Activated CD8-positive, alpha-beta T cell treated with anti-CD3 and anti-CD28 coated beads, Interleukin-2, amount 10 ng/mL, durations not matched to agents 7 days and 5 days (primary cell): ENCODE data around the gene MYO1H. TPM values are rescaled to one million over a fixed set of nuclear protein-coding genes. Genes with fewer than 3 reads are reported as not detected.

Experiments
- ATAC-seq: fragments of 150-1000 bp; cut with Tn5 transposase; one replicate; pipeline ENCODE4 v1.10.0; 2021; ENCODE audit warnings: moderate library complexity
- CTCF ChIA-PET: fragments of 350-600 bp; sonication (Branson Sonifier 250); formaldehyde crosslinking; loops from one replicate; lab custom pipeline; 2021; ENCODE audit warnings: antibody characterized with exemption; lab: Charles Lee
- POLR2A ChIA-PET: fragments of 350-600 bp; sonication (Branson Sonifier 250); formaldehyde crosslinking; loops from one replicate; lab custom pipeline; 2021; ENCODE audit warnings: antibody characterized with exemption; lab: Charles Lee
- DNase-seq: peaks from one replicate; pipeline ENCODE4 v3.0.0-alpha.2; 2020
- H3K27ac Mint-ChIP-seq: one replicate; pipeline ENCODE4 v1.8.0; 2021; ENCODE audit warnings: mild to moderate bottlenecking, mixed read lengths
- H3K27me3 Mint-ChIP-seq: one replicate; pipeline ENCODE4 v1.8.0; 2021; ENCODE audit warnings: low read depth, mixed read lengths
- H3K36me3 Mint-ChIP-seq: one replicate; pipeline ENCODE4 v1.8.0; 2021; ENCODE audit warnings: low read depth, mixed read lengths
- H3K4me1 Mint-ChIP-seq: one replicate; pipeline ENCODE4 v1.8.0; 2021; ENCODE audit warnings: low read depth, mixed read lengths
- H3K4me3 Mint-ChIP-seq: one replicate; pipeline ENCODE4 v1.8.0; 2021; ENCODE audit warnings: mild to moderate bottlenecking, mixed read lengths
- H3K9me3 Mint-ChIP-seq: one replicate; pipeline ENCODE4 v1.8.0; 2022; ENCODE audit warnings: mixed read lengths; ENCODE audit not compliant: insufficient read depth
- total RNA-seq, 2 experiments: library from RNA; stranded (reverse); gene quantifications; one replicate each; pipeline ENCODE4 v1.2.3, GENCODE V29; 2021

MYO1H gene
- total RNA-seq, 2 experiments from 2014 or later: not detected

DNA sequence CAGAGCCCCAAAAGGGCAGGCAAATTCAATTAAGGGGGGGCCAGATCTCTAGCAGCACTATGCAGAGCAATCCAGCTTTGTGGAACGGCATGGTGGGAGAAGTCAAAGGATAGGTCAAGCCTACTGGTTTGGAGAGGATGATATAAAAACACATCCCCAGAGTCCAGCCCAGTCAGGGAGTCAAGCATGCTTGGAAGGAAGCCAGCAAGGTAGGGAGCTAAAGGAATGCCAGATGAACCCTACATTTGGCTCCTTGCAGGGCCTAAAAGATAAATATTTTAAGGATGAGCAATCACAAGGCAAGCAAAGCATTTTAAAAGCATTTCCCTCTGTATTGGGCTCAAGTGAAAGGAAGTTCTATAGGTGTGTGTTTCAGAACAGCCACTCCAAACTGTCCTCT is 108.0 kb downstream of the MYO1H start:
- DNase-seq (no peak), ATAC-seq (no peak)
- peaks cover 4% of the 10 kb centered on the region for H3K4me1 Mint-ChIP-seq
- POLR2A ChIA-PET: no interaction called here
- peaks cover 42% of the 10 kb centered on the region for H3K36me3 Mint-ChIP-seq
- H3K9me3 Mint-ChIP-seq: no peaks in the 10 kb centered on the region
- H3K4me3 Mint-ChIP-seq: no peak overlapping the region
- no peaks in the 10 kb centered on the region for H3K27me3 Mint-ChIP-seq
- CTCF ChIA-PET: interaction anchor here (1.4 kb wide), 1 partner anchor 23 kb away, joined by 8 read pairs; no protein-coding TSS in a partner anchor
- no peak overlapping the region for H3K27ac Mint-ChIP-seq

- Mint-ChIP-seq H3K9me3 (no peaks in the 10 kb centered on the region), H3K4me1 (peaks cover 26% of the 10 kb centered on the region), H3K36me3 (peaks cover 35% of the 10 kb centered on the region), H3K27me3 (no peaks in the 10 kb centered on the region), H3K4me3 (no peak overlapping the region), H3K27ac (no peak overlapping the region)
- ATAC-seq (no peak), DNase-seq (no peak)
- ChIA-PET POLR2A (no interaction called here), CTCF (interaction anchor here (1.3 kb wide), 1 partner anchor 60 kb away, joined by 3 read pairs; no protein-coding TSS in a partner anchor)
These were observed 110.4 kb downstream of the MYO1H start for GRCh38 chr12:109458086-109458485.

DNA sequence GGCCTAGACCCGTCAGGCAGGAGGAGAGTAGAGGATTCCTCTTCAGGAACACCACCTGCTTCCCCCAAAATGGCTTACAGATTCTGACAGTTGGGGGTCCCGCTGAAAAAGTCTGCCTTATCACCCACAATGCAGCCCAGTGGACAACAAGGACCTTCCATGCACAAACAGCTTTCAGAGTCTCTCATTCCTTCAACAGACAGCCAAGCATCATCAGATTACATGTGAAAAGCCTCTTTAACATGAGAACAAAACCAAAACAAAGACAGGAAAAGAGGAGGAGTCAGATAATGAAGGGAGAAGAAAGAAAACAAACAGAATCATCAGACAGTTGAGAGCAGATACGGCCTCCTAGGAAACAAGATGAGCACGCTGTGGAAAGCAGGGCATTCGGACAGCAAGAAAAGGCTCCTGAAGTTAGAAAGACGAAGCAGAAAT is 111.1 kb downstream of the MYO1H start:
- H3K4me1 Mint-ChIP-seq: peaks cover 33% of the 10 kb centered on the region
- H3K4me3 Mint-ChIP-seq: no peak overlapping the region
- ChIA-PET POLR2A (no interaction called here), CTCF (interaction anchor here (0.7 kb wide), 1 partner anchor 25 kb away, joined by 3 read pairs; no protein-coding TSS in a partner anchor)
- no peaks in the 10 kb centered on the region for H3K27me3 Mint-ChIP-seq
- no peaks in the 10 kb centered on the region for H3K9me3 Mint-ChIP-seq
- peaks cover 38% of the 10 kb centered on the region for H3K36me3 Mint-ChIP-seq
- DNase-seq: no peak
- H3K27ac Mint-ChIP-seq: peak overlapping the region; percentile 39
- ATAC-seq: no peak

GRCh38 chr12:109459247-109459646 is 111.5 kb downstream of the MYO1H start:
- POLR2A ChIA-PET: no interaction called here

GRCh38 chr12:109460538-109460937 is 112.8 kb downstream of the MYO1H start:
- Mint-ChIP-seq H3K4me1 (peaks cover 39% of the 10 kb centered on the region), H3K4me3 (no peak overlapping the region), H3K27me3 (no peaks in the 10 kb centered on the region), H3K36me3 (peaks cover 29% of the 10 kb centered on the region), H3K9me3 (no peaks in the 10 kb centered on the region), H3K27ac (peak overlapping the region; percentile 78)
- ATAC-seq (no peak), DNase-seq (no peak)
- ChIA-PET CTCF (interaction anchor here (3.7 kb wide), 1 partner anchor 28 kb away, joined by 23 read pairs; no protein-coding TSS in a partner anchor), POLR2A (interaction anchor here (1.1 kb wide), 1 partner anchor 17 kb away, joined by 3 read pairs; the partner anchor contains the start of genes KCTD10 and UBE3B)

More at GRCh38 chr12:109459247-109459646, 111.5 kb downstream of the MYO1H start:
- peaks cover 34% of the 10 kb centered on the region for H3K36me3 Mint-ChIP-seq
- no peaks in the 10 kb centered on the region for H3K9me3 Mint-ChIP-seq
- DNase-seq (no peak), ATAC-seq (no peak)
- no peak overlapping the region for H3K27ac Mint-ChIP-seq
- H3K4me3 Mint-ChIP-seq: no peak overlapping the region
- H3K4me1 Mint-ChIP-seq: peaks cover 38% of the 10 kb centered on the region
- H3K27me3 Mint-ChIP-seq: no peaks in the 10 kb centered on the region
- CTCF ChIA-PET: interaction anchor here (0.7 kb wide), 1 partner anchor 26 kb away, joined by 3 read pairs; no protein-coding TSS in a partner anchor

DNA sequence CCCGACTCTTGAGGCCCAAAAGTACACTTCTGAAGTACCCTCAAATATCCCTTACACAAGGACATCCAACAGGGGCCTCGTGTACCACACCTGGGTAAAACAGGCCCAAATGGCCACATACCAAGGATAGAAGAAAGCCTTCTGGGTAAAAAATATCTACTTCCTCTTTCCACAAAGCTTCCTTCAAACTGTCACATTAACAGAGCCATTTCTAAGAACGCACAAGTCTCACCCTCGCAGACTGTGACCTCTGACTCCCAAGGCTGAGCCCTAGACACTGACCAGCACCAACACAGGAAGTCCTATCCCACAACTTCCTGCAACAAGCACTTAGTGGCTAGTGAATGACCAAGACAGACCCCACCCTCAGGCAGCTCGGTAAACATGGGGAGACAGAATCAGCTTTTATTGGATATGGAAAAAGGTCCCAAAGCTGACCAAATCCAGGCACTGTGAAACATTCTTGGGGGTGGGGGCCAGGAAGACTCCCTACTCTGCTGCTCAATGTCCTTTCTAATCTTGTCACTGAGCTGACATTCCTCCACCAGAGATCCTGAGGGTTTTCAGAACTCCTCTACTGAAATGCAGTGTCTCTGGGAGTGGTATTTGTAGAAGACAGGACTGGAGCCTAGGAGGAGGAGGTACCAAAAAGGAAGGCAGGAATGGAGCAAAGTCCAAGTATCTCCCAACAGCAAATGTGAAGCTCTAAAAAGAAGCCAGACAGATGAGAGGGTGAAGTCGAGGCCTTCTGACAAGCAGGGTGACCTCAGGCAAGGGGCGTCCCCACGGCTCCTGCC is 113.5 kb downstream of the MYO1H start:
- H3K27ac Mint-ChIP-seq: peak overlapping the region; percentile 78
- no peak for ATAC-seq
- H3K4me1 Mint-ChIP-seq: peaks cover 39% of the 10 kb centered on the region
- no peak for DNase-seq
- CTCF ChIA-PET: interaction anchor here (1.4 to 3.7 kb wide), 2 partner anchors 28 to 33 kb away, joined by 6 to 23 read pairs; no protein-coding TSS in a partner anchor
- POLR2A ChIA-PET: interaction anchor here (1.1 kb wide), 1 partner anchor 16 kb away, joined by 3 read pairs; the partner anchor contains the start of genes KCTD10 and UBE3B
- H3K27me3 Mint-ChIP-seq: no peaks in the 10 kb centered on the region
- no peak overlapping the region for H3K4me3 Mint-ChIP-seq
- H3K36me3 Mint-ChIP-seq: peaks cover 24% of the 10 kb centered on the region
- H3K9me3 Mint-ChIP-seq: no peaks in the 10 kb centered on the region

DNA sequence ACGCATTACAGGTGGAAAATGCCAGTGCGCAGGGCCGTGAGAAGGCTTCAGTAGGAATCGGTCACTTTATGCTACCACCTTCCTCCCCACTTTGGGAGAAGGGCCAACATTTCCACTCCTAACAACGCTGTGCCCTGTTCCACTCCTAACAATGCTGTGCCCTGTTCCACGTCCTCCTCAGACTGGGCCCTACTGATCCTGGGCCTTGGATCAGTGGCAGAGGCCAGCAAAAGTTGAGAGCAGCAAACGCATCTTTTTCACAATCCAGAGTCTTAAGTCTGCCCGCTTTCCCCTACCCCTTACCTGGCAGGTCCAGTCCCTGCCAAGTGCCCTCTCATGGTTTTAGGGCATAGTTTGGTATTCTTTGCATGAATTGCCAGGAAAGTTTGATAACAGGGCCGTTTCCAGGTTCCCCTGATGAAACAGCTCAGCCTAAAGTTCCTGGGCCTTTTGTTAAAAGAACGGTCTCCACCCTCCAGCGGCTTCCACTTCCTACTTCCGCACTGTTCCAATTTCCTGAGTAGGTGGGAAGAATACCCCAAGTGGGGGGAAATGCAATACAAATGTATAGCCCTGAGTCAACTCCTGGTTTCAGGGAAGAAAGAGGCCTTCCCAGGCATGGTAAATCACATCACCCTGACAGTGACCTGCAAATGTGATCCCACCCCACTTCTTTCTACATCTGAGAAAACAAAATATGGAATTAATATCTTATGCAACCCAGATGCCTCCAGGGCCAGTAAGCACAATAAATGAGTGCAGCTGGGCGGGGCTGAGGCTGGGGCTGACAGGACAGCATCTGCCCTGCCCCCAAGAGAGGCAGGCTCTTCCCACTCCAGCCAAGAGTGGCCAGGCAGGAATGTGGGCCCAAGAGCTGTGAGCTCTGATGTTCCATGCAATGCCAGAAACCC is 114.4 kb downstream of the MYO1H start:
- H3K4me1 Mint-ChIP-seq: peaks cover 39% of the 10 kb centered on the region
- peak overlapping the region; percentile 83 for H3K27ac Mint-ChIP-seq
- CTCF ChIA-PET: interaction anchor here (1.4 to 3.7 kb wide), 2 partner anchors 29 to 34 kb away, joined by 6 to 23 read pairs; no protein-coding TSS in a partner anchor
- no peaks in the 10 kb centered on the region for H3K9me3 Mint-ChIP-seq
- no peak for ATAC-seq
- H3K4me3 Mint-ChIP-seq: no peak overlapping the region
- POLR2A ChIA-PET: no interaction called here
- no peak for DNase-seq
- H3K27me3 Mint-ChIP-seq: no peaks in the 10 kb centered on the region
- peaks cover 18% of the 10 kb centered on the region for H3K36me3 Mint-ChIP-seq

GRCh38 chr12:109462868-109463692 is 115.4 kb downstream of the MYO1H start:
- peak overlapping the region; percentile 83 for H3K27ac Mint-ChIP-seq
- CTCF ChIA-PET: interaction anchor here (1.2 to 3.7 kb wide), 3 partner anchors 11 to 30 kb away, joined by 4 to 23 read pairs (median 5); no protein-coding TSS in a partner anchor
- H3K9me3 Mint-ChIP-seq: no peaks in the 10 kb centered on the region
- H3K4me3 Mint-ChIP-seq: peak overlapping the region; percentile 13
- ATAC-seq: peak; percentile 54
- no peaks in the 10 kb centered on the region for H3K27me3 Mint-ChIP-seq
- no peak for DNase-seq
- peaks cover 14% of the 10 kb centered on the region for H3K36me3 Mint-ChIP-seq
- POLR2A ChIA-PET: interaction anchor here (1.2 to 1.4 kb wide), 2 partner anchors 14 to 16 kb away, joined by 3 to 8 read pairs; partner anchors contain the start of genes KCTD10 and UBE3B
- H3K4me1 Mint-ChIP-seq: peaks cover 39% of the 10 kb centered on the region

DNA sequence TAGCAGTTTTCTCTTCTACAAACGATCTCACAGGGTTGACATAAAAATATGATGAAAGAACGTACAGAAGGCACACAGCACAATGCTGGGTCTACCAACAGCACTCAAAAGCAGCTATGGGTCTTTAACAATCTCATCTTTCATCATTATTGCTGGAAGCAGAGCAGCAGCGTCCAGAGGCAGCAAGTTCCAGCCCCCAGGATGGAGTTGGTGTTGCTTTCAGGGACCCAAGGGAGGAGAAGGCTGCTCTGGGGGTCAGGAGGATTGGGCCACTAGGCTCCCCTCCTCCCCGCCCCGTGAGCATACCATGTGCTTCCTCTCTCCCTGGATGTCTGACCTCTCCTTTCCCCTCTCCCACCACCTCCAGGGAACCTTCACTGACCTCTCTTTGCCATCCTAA is 116.1 kb downstream of the MYO1H start:
- Mint-ChIP-seq H3K27ac (peak overlapping the region; percentile 83), H3K27me3 (no peaks in the 10 kb centered on the region), H3K36me3 (peaks cover 17% of the 10 kb centered on the region), H3K4me1 (peaks cover 42% of the 10 kb centered on the region), H3K4me3 (peak overlapping the region; percentile 5), H3K9me3 (no peaks in the 10 kb centered on the region)
- DNase-seq (no peak), ATAC-seq (peak; percentile 7)
- ChIA-PET CTCF (interaction anchor here (1.2 to 3.7 kb wide), 3 partner anchors 10 to 31 kb away, joined by 4 to 23 read pairs (median 5); no protein-coding TSS in a partner anchor), POLR2A (interaction anchor here (1.2 to 1.4 kb wide), 2 partner anchors 13 to 15 kb away, joined by 3 to 8 read pairs; partner anchors contain the start of genes KCTD10 and UBE3B)

- ChIA-PET CTCF (interaction anchor here (1.6 kb wide), 1 partner anchor 32 kb away, joined by 4 read pairs; no protein-coding TSS in a partner anchor), POLR2A (no interaction called here)
- peaks cover 47% of the 10 kb centered on the region for H3K4me1 Mint-ChIP-seq
- DNase-seq (no peak), ATAC-seq (no peak)
- no peak overlapping the region for H3K27ac Mint-ChIP-seq
- no peaks in the 10 kb centered on the region for H3K27me3 Mint-ChIP-seq
- H3K4me3 Mint-ChIP-seq: no peak overlapping the region
- H3K9me3 Mint-ChIP-seq: no peaks in the 10 kb centered on the region
- peaks cover 16% of the 10 kb centered on the region for H3K36me3 Mint-ChIP-seq
These were observed 117.1 kb downstream of the MYO1H start for GRCh38 chr12:109464642-109465351.
